Measurements from ENCODE around the gene SLCO3A1.

The SLCO3A1 gene

DNA sequence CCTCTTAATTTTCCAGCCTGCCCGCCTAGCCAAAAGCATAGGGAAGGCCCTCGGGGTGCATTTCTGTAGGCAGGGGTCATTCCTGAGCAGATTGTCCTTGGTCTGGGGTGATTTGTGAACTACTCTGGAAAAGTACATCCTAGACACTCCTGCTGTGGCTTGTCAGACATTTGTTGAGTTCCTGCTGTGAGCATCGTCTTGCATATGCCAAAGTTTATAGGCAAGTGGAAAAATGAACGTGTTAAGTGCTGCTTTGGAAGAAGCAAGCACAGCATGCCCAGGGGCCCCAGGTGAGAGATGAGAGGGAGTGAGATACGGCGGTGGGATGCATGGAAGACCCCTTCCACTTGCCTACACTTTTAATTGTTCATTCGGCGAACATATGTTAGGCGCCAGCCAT lies 302.4 kb downstream of the SLCO3A1 start:
- TF ChIP-seq ZNF274 (IDR thresholded peaks at IDR 0.05; ENCODE audit: low read depth, low read length): no peak
- H3K4me3 ChIP-seq (ENCODE audit: low read length): no peak overlapping the region

DNA sequence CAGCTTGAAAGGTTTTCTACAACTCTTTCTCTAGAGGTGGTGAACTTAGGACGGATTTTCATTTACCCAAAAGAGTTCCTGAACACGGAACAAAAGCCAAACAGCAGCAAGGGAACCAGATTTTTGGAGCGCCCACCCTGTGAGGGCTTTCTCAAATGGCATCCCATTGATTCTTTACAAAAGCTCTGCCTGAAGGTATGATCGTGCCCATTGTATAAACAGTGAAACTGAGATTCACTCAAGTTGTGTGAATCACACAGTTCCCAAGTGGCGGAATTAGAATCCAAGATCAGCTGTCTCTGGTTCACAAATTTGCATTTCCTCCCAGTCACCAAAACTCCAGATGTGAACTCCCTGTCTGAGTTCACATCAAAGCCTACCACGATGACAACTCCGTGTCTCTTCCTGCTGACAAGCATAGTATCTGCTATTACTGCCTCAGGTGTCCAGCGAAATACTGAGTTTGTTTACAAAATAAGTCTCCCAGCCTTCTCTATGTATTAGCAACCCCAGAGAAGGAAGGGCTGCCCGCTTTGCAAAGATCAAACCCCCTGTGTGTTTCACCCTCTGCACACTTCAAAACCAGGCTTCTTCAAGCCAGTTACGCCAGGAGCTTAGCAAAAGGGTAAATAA lies 304.3 kb downstream of the SLCO3A1 start:
- H3K4me3 ChIP-seq (ENCODE audit: low read length): no peak overlapping the region
- no peak for TF ChIP-seq ZNF274 (IDR thresholded peaks at IDR 0.05; ENCODE audit: low read depth, low read length)

DNA sequence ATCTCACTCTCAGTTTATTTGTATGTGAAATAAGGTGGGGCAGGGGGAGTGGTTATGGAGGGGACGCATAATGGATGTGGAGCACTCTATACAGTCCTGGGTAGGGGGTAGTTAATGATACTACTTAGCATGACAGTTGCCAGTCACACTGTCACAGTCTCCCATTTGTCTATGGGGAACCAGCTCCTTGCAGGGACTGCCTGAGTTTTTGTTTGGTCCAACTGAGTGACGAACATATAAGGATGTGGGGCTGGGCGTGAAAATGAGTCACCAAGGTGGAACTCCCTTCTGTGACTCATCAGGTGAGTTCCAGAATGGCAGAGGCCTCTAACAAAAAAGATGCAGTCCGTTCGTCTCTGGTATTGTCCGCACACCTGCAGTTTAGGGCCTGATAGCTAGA lies 304.9 kb downstream of the SLCO3A1 start:
- no peak overlapping the region for H3K4me3 ChIP-seq (ENCODE audit: low read length)
- TF ChIP-seq ZNF274 (IDR thresholded peaks at IDR 0.05; ENCODE audit: low read depth, low read length): no peak

DNA sequence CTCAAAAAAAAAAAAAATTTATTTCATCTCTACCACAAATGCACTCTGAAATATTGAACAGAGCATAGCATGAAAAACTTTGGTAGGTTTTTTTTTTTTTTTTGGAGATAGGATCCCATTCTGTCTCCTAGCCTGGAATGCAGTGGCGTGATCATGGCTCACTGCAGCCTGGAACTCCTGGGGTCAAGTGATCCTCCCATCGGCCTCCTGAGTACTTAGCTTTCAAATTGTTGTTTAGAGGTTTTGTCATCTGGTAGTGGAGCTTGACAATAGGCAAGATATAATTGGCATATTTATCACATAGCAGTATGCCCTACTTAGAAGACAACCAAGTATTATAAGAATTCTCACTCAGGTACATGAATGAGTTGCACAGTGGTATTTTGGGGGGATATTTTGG lies 306.0 kb downstream of the SLCO3A1 start:
- H3K4me3 ChIP-seq (ENCODE audit: low read length): no peak overlapping the region
- no peak for TF ChIP-seq ZNF274 (IDR thresholded peaks at IDR 0.05; ENCODE audit: low read depth, low read length)

DNA sequence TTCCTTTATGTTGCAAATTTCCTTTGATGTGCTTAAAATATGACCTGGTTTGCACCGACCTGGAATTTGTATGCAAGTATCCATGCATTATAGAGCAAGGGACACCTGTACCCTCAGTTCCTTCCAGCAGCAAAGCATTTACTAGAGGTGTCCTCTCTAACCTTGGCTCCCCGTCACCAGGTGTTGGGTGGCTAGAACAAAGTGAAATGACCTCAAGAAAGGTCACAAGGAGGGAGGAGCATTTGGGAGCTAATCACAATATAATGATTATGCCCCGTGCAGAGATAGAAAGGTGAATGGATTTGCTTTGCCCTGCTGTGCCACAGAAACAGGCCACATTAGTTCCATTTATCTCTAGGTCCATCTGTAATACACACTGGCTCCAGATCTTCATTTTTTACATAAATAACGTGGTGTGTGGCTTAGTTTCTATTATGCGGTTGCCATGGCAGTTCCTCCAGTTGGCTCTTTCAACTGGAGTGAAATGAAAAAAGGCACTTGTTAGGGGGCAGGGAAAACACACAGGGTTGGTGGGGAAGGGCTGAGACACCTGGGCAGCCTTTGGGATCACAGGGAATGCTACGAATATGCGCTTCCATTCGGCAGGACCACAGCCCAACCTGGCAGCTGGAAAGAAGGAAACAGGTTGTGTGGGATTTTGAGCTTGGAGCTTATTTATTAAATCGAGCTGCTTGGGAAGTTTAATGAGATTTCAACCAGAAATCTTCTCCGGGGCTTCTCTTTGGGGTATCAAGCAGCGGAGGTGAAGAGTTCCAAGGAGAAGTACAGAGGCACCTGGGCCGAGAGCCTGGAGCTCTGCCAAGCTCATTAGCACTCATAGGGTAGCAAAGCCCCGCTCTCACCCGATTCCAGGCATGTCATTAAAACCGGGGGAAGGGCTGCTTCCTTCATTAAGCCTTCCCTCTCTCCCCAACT lies 306.7 kb downstream of the SLCO3A1 start:
- H3K4me3 ChIP-seq (ENCODE audit: low read length): no peak overlapping the region
- TF ChIP-seq ZNF274 (IDR thresholded peaks at IDR 0.05; ENCODE audit: low read depth, low read length): no peak

DNA sequence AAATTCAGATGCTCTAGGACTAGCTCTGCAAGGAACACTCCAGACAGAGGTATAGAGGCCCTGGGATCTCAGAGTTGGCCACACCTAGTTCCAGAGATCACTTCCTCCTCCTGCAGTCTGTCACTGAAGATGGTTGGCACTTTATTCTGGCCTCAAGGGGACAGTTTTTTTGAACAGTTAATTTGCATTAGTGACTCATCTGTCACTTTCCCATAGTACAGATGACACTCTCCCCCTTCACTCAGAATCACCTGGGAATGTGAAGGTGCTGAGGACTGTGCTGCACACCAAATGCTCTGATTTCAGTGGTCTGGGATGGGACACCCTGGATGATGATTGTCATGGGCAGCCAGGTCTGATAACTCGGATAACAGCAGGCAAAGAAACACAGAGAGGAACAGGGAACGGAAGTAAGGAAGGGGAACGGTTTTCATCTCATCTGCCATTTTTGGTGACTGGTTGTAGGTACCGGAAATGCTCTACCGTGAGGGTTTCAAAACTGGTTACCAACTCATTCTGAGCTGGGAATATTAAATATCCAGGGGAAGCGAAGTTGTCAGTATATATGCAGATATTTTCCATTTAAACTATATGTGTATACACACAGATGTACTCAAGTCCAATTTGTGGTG lies 307.6 kb downstream of the SLCO3A1 start:
- H3K4me3 ChIP-seq (ENCODE audit: low read length): no peak overlapping the region
- TF ChIP-seq ZNF274 (IDR thresholded peaks at IDR 0.05; ENCODE audit: low read depth, low read length): no peak

DNA sequence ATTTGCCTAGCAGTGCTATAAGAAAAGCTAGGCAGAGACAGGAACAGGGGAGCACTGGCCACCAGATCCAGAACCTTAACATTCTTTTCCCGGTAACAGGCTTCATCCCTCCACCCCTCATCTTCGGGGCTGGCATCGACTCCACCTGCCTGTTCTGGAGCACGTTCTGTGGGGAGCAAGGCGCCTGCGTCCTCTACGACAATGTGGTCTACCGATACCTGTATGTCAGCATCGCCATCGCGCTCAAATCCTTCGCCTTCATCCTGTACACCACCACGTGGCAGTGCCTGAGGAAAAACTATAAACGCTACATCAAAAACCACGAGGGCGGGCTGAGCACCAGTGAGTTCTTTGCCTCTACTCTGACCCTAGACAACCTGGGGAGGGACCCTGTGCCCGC lies 309.1 kb downstream of the SLCO3A1 start:
- no peak for TF ChIP-seq ZNF274 (IDR thresholded peaks at IDR 0.05; ENCODE audit: low read depth, low read length)
- H3K4me3 ChIP-seq (ENCODE audit: low read length): no peak overlapping the region

DNA sequence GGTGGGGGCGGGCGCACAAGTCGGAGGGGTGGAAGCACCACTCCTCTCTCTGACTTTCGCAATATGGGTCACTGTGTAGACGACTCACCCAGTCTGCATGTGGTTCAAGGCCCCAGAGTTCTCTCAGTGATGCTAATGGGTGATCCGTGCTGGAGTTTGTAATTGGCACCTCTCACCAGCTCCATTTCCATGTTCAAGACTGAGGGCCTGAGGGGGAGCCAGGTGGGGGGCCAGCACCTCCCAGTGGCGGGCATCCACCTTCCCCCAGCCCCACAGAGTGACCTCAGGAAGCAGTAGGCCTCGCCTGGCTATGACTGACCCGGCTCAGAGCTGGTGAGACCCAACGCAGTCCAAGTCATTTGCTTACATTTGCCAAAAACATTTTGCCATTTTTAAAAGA lies 310.1 kb downstream of the SLCO3A1 start:
- H3K4me3 ChIP-seq (ENCODE audit: low read length): no peak overlapping the region
- TF ChIP-seq ZNF274 (IDR thresholded peaks at IDR 0.05; ENCODE audit: low read depth, low read length): no peak

DNA sequence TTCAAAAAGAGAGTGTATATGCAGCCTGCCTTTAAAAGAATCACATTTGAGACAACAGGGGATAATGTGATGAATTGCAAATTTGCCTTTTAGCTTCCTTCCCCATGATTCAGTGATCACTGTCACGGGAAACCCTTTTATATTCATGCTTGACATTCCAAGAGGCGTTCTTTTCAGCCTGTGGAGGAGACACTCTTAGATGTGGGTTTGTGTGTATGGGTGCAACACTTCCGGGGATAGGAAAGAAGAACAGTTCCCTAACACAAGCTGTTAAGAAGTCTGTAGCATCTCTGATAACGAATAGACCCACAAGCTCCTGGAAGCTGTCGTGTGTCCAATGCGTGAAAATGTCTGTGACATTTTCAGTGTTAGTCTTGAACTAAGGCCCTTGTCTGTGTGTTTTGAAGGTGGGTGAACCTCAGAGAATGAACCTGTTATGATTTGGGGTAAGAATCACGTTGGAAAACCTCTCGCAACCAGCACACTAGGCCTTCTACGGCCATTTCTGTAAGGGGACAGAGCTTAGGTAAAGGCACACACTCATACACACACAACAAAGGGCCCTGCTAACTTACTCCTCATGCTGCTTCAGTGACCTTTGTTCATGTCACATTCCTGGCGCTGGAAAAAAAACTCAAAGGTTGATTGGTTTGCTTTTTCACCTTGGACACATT lies 311.0 kb downstream of the SLCO3A1 start:
- no peak for TF ChIP-seq ZNF274 (IDR thresholded peaks at IDR 0.05; ENCODE audit: low read depth, low read length)
- no peak overlapping the region for H3K4me3 ChIP-seq (ENCODE audit: low read length)

DNA sequence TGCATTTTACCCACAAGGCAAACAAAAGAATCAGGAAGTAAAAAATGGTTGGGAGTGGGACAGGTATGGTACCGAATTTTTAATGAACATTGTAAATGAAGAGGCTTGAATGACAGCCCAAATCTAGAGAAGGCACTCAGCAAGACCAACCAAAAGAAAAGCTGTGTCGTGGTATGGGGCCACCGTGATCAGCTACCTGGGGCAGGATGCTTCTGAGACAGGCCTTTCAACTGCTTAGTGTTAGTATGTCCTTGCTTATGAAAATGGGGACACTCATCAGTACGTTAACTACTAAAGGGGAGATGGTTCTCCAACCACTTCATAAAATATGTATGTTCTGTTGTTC lies 311.5 kb downstream of the SLCO3A1 start:
- H3K4me3 ChIP-seq (ENCODE audit: low read length): no peak overlapping the region
- TF ChIP-seq ZNF274 (IDR thresholded peaks at IDR 0.05; ENCODE audit: low read depth, low read length): no peak

DNA sequence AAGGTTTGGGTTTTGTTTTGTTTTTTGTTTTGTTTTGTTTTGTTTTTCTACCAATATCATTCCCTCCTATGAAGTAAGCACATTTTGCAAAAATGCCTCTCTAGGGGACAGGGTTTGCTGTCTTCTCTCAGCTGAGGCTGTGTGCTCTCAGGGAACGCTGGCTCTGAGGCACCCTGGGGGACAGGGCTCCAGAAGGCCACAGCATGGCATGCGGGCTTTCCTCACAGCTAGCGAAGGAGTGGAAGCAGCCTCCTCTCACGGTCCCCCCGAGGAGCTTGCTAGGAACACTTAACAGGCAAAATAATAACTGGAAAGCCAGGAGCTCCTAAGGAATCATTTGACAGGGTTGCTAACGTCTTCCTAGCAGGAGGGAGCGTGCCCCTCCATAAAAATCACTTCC lies 312.5 kb downstream of the SLCO3A1 start:
- no peak overlapping the region for H3K4me3 ChIP-seq (ENCODE audit: low read length)
- no peak for TF ChIP-seq ZNF274 (IDR thresholded peaks at IDR 0.05; ENCODE audit: low read depth, low read length)

DNA sequence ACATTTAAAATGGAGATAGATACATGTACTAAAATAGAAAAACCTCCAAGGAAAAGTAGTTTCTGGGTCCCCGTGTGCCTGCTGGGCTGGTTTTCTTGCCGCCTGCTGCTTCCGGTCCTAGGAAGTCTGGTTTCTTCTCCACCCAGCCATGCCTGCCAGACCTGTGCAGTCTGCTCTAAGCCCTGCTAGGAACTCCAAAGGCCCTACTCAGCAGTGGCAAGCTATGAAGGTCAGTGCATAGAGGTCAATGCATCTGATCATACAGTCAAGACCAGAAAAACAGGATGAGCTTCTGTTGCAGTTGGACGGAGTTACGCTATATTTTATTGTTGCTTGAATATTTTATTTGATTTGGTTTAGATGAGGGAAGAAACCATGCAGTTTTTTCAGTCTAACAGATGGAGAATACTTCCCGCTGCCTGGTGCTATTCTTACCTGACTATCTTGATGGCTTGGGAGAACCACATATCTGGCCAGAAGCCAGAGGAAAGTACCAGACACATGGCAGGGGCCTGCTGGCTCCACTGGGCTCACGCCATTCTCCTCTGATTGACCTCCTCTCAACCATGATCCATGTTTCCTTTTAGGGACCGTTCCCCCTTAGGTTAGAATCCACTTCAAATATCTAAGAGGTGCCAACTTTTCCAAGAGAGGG lies 313.4 kb downstream of the SLCO3A1 start:
- TF ChIP-seq ZNF274 (IDR thresholded peaks at IDR 0.05; ENCODE audit: low read depth, low read length): no peak
- no peak overlapping the region for H3K4me3 ChIP-seq (ENCODE audit: low read length)

DNA sequence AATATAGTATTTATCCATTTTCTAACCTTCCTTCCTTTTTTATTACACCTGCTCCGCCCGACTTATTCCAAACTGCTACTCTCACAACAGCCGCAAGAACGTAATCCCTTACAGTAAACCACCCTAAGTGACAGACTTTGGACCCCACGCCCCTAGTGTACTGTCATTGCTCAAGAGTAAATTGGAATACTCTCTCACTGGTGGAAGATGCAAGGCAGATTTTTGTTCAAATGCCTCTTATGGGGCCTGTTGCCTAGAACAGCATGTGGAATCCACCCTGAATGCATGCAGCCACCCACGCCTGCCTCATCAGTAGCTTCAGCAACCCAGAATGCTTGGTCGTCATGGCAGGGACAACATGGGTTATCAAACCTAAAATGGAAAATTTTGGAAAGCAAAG lies 313.9 kb downstream of the SLCO3A1 start:
- TF ChIP-seq ZNF274 (IDR thresholded peaks at IDR 0.05; ENCODE audit: low read depth, low read length): no peak
- no peak overlapping the region for H3K4me3 ChIP-seq (ENCODE audit: low read length)

Data from GM08714 (cell line).